DND-41 (cell line): Measurements from ENCODE around the gene COL2A1.

Source experiments
- ATAC-seq: fragments of 200-7000 bp; cut with Tn5 transposase; 3 replicates; pipeline ENCODE4 v1.9.1; 2021; ENCODE audit warnings: low read depth; ENCODE audit not compliant: insufficient read depth
- DNase-seq: peaks from one replicate; pipeline ENCODE4 v3.0.0-alpha.2; 2020
- H2AFZ ChIP-seq: 2 replicates; pipeline ENCODE4 v1.6.0; 2012; ENCODE audit warnings: low read depth, low read length
- H3K27ac ChIP-seq: 2 replicates; pipeline ENCODE4 v1.5.1; 2012; ENCODE audit warnings: low read length, inconsistent platforms
- H3K27me3 ChIP-seq: fragments of 200-600 bp; sonication (generic); 2 replicates; pipeline ENCODE4 v1.6.0; 2012; ENCODE audit warnings: low read length, mild to moderate bottlenecking, inconsistent platforms; ENCODE audit not compliant: insufficient read depth, poor library complexity
- H3K36me3 ChIP-seq: 2 replicates; pipeline ENCODE4 v1.5.1; 2012; ENCODE audit warnings: low read length, inconsistent platforms; ENCODE audit not compliant: insufficient read depth
- H3K4me1 ChIP-seq: 2 replicates; pipeline ENCODE4 v1.5.1; 2012; ENCODE audit warnings: mild to moderate bottlenecking, low read length; ENCODE audit not compliant: insufficient read depth
- H3K4me2 ChIP-seq: 2 replicates; pipeline ENCODE4 v1.6.0; 2012; ENCODE audit warnings: mild to moderate bottlenecking, moderate library complexity, low read length, inconsistent platforms; ENCODE audit not compliant: insufficient read depth
- H3K4me3 ChIP-seq, 2 experiments: fragments of 200-600 bp in 1 of 2; shearing (Covaris generic) in 1 of 2; 2 replicates each; pipeline ENCODE4 v1.5.1; 2012 to 2016; ENCODE audit warnings: inconsistent platforms in 2 of 2, low read length in 2 of 2, mild to moderate bottlenecking in 2 of 2, low read depth in 1 of 2, moderate library complexity in 1 of 2
- H3K79me2 ChIP-seq: 2 replicates; pipeline ENCODE4 v1.6.0; 2012; ENCODE audit warnings: low read length, inconsistent platforms; ENCODE audit not compliant: insufficient read depth
- H3K9ac ChIP-seq: 2 replicates; pipeline ENCODE4 v1.6.0; 2012; ENCODE audit warnings: low read depth, mild to moderate bottlenecking, inconsistent platforms, low read length, moderate library complexity
- H3K9me3 ChIP-seq: 2 replicates; pipeline ENCODE4 v1.5.1; 2012; ENCODE audit warnings: low read length, moderate library complexity, mild to moderate bottlenecking, inconsistent platforms; ENCODE audit not compliant: insufficient read depth, severe bottlenecking
- H4K20me1 ChIP-seq: 2 replicates; pipeline ENCODE4 v1.6.0; 2012; ENCODE audit warnings: low read length; ENCODE audit not compliant: insufficient read depth
- CTCF ChIP-seq: IDR thresholded peaks from 2 replicates; pipeline ENCODE4 v1.5.1; 2012; ENCODE audit warnings: borderline replicate concordance, low read length, moderate library complexity, mild to moderate bottlenecking; ENCODE audit not compliant: poor library complexity, severe bottlenecking; ENCODE audit errors: extremely low read depth
- EZH2 ChIP-seq: IDR thresholded peaks from 3 replicates; pipeline ENCODE4 v1.6.1; 2012; ENCODE audit warnings: borderline replicate concordance, low read depth, mild to moderate bottlenecking, moderate library complexity, low read length, inconsistent platforms; ENCODE audit not compliant: severe bottlenecking

The COL2A1 gene

GRCh38 chr12:48007206-48007605 lies 2.9 kb upstream of the COL2A1 start:
- H3K27me3 ChIP-seq = peaks cover 25% of the 10 kb centered on the region
- H3K9ac ChIP-seq = no peak overlapping the region
- H3K4me2 ChIP-seq = no peak overlapping the region
- ATAC-seq (no peak), DNase-seq (no peak)
- TF ChIP-seq EZH2 (no peak), CTCF (no peak)
- H2AFZ ChIP-seq = no peak overlapping the region
- H3K9me3 ChIP-seq = no peaks in the 10 kb centered on the region
- H3K4me3 ChIP-seq = no peak overlapping the region
- no peaks in the 10 kb centered on the region for H3K79me2 ChIP-seq
- H3K36me3 ChIP-seq = no peaks in the 10 kb centered on the region
- no peak overlapping the region for H3K27ac ChIP-seq
- no peaks in the 10 kb centered on the region for H3K4me1 ChIP-seq
- H4K20me1 ChIP-seq = no peaks in the 10 kb centered on the region; the same call in 1 of the 2 replicates

GRCh38 chr12:48005750-48006021 lies 1.4 kb upstream of the COL2A1 start:
- H2AFZ ChIP-seq = no peak overlapping the region
- TF ChIP-seq CTCF (no peak), EZH2 (no peak)
- H3K9ac ChIP-seq = no peak overlapping the region
- H3K9me3 ChIP-seq = no peaks in the 10 kb centered on the region
- peaks cover 35% of the 10 kb centered on the region for H3K27me3 ChIP-seq
- H3K4me1 ChIP-seq = no peaks in the 10 kb centered on the region
- no peak overlapping the region for H3K27ac ChIP-seq
- ATAC-seq (no peak), DNase-seq (no peak)
- H3K36me3 ChIP-seq = no peaks in the 10 kb centered on the region
- no peak overlapping the region for H3K4me2 ChIP-seq
- no peaks in the 10 kb centered on the region; the same call in 1 of the 2 replicates for H4K20me1 ChIP-seq
- no peaks in the 10 kb centered on the region for H3K79me2 ChIP-seq
- H3K4me3 ChIP-seq = no peak overlapping the region

GRCh38 chr12:48005001-48005749 lies 899 bp upstream of the COL2A1 start:
- Histone ChIP-seq H3K79me2 (no peaks in the 10 kb centered on the region), H3K27me3 (peaks cover 39% of the 10 kb centered on the region), H3K9me3 (no peaks in the 10 kb centered on the region), H3K4me1 (no peaks in the 10 kb centered on the region), H3K4me2 (no peak overlapping the region), H3K36me3 (no peaks in the 10 kb centered on the region), H3K9ac (no peak overlapping the region), H2AFZ (no peak overlapping the region), H3K27ac (no peak overlapping the region), H3K4me3 (no peak overlapping the region), H4K20me1 (no peaks in the 10 kb centered on the region; the same call in 1 of the 2 replicates)
- TF ChIP-seq CTCF (no peak), EZH2 (no peak)
- no peak for DNase-seq
- ATAC-seq = no peak
